Measurements from ENCODE around the gene MAL.

The MAL gene

DNA sequence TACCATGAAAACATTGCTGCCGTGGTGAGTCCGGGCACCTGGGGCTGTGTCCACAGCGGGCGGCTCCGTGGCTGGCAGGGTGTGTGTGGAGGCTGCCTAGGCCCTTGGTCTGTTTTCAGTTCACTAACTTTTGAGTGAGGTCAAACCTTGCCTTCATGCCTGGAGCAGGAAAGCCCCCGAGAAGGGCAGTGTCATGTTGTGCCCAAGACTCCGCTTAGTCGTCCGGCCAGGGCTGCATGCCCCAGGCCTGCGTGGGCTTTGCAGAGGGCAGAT, 24.1 kb downstream of the MAL start:
- no peak for DNase-seq (ENCODE audit: low spot score)

DNA sequence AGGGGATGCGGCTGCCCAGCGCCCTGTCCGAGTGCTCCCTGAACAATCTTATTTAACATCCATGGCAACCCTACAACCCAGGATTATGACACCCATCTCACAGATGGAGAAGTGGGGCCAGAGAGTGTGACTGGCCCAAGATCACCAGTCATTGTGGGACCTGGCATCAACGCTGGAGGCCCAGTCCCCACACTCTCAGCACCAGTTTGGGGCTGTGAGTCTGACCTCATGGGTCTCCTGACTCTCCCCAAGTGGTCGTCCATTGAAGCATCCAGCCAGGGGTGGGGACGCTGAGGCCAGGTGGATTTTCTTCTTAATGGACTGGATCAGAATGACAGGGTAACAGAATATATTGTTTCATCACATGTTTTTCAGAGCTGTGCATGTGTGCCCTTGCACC, 24.5 kb downstream of the MAL start:
- DNase-seq (ENCODE audit: low spot score) = no peak

DNA sequence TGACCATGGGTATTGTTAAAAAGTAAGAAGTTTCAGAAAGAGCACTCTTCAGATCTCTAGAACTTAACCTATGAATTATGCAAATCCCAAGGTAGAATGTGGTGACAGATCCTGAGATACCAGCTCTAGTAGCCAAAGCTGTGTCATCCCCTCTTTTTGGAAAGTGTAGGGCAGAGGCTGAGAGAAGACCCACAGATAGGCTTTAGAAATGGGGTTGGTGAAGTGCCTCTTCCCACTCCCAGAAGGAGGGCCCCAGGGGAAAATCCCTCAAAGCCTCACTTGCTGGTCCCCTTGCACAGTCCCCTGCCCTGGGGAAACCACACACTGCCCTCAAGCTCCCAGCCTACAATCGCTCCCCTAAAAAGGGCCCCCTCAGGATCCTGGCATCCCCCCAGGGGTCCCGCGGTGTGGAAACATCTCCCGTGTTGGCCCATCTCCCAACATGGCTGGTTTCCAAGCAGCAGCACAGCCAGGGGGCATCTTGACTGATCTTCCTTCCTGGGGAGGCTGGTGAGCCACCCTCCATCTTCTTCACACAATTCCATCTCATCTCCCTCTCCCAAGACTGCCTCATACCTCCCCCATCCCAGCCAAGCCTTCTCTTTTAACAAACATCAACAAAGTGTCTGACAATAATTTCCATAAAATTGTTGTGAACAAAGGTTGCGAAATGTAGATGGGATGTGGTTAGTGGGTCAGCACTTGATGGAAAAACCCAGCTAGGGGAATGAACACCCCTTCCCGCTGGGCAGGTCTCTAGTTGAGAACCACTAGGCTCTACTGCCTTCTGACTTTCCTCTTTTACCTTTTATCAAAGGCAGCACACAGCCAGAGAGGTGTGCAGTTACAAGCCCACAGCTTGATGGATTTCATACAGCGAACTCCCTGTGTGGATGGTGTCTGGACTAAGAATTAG, 25.1 kb downstream of the MAL start:
- DNase-seq (ENCODE audit: low spot score) = no peak

DNA sequence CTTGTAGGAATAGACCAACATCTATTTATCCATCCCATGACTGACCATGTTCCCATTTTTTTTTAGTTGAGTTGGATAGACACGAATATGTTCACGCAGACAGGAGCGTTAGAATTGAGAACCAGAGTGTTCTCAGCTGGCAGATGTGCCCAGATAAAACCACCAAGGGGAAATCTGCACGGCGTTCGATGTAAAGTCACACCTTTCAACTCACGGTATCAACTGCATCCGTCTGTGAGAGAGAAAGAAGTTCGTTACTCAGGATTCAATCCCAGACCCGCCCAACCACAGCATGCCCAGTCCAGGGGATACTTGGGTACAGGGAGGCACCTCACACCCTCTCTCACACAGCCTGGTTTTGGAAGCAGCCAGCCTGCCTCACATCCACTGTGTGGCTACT, 26.1 kb downstream of the MAL start:
- no peak for DNase-seq (ENCODE audit: low spot score)

DNA sequence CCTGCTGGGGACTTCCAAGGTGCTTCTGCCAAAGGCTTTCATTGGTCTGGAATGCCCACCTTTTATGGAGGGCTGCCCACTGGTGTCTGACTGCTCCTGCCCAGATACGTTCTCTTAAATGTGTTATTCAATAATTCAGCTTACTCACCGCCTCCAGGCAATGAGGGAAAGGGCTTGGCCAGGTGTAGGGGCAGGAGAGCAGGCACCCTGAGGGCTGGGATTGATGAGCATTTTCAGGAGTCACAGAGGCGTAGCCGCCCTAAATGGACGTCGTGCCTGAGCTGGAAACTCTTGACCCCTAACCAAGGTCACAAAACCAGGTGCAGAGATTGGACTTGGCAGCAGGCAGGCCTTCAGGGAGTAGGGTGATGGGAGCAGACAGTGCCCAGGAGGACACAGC, 26.8 kb downstream of the MAL start:
- DNase-seq (ENCODE audit: low spot score) = no peak

DNA sequence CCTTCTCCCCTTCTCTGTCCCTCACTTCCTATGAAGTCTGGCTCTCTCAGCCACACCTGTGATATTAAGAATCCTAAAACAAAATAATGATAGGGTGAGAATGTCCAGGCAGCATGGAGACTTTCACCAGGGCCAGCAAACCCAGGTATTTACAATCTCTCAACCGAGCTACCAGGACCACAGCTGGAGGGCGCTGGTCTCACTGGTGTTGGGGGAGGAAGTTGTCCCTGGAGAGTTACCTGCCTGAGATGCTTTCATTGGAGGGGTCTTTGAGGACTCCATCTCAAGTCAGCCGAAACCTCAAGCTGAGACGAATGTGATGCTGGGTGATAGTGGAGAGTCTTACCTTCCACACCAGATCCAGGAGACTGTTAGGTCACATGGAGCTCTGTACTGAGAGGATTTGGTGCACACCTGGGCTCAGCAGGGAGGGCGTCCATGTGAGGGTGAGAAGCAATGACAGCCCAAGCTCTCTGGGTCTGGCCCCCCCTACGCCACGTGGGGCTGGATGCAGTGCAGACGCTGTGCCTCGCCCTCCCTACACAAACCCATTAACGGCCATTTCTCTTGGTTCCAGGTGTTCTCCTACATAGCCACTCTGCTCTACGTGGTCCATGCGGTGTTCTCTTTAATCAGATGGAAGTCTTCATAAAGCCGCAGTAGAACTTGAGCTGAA, 27.4 kb downstream of the MAL start:
- no peak for DNase-seq (ENCODE audit: low spot score)

DNA sequence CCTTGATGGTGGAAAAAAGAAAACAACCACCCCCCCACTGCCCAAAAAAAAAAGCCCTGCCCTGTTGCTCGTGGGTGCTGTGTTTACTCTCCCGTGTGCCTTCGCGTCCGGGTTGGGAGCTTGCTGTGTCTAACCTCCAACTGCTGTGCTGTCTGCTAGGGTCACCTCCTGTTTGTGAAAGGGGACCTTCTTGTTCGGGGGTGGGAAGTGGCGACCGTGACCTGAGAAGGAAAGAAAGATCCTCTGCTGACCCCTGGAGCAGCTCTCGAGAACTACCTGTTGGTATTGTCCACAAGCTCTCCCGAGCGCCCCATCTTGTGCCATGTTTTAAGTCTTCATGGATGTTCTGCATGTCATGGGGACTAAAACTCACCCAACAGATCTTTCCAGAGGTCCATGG, 28.0 kb downstream of the MAL start:
- no peak for DNase-seq (ENCODE audit: low spot score)

DNA sequence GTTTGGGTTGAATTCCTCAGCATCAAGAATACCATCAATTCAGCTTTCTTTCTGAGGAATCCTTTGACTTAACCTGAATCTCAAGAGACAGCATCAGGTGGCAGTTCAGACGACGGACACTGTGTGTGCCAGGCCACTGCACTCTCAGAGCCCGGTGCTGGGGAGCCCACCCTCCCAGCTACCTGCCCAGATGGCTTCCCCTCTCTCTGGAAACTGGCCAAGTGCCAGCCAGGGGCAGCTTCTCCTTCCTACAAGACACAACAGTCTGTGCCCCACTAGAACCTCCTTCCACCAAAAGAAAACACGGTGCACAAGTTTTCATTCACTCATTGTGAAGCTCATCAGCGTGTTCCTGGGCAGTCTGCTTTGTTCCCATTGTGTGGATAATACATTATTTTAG, 28.5 kb downstream of the MAL start:
- no peak for DNase-seq (ENCODE audit: low spot score)

DNA sequence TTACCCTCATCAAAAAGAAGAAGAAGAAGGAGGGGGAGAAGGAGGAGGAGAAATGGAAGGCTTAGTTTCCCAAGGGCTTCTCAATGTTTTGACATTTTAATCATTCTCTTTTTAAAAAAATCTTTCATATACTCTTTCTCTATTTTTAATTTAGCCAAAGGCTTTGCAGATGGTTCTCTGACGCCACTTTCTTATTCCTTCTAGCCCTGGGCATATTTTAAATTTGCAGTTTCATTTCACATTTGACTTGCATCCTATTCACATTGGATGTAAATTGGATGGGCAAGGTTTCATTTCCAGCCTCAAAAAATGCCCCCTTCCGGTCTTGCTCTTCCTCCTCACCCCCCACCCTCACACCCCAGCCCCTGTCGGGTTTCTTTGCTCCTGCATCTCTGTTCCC, 29.8 kb downstream of the MAL start:
- no peak for DNase-seq (ENCODE audit: low spot score)

DNA sequence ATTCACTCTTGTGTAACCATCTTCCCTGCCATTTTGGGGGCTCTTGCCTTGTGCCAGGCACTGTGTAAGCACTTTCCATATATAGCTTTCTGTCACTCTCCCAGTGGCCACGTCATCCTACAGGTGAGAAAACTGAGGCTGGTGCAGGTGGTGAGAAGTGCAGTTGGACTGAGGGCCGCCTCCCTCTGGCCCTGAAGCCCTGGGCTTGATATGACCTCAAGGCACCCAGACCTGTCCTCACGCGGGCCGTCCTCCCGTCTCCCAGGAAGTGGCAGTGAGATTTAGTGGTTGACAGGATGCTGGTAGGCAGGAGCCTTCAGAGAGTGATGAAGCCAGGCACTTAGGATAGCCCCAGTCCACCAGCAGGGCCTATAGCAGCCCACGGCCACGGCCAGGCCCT, 30.5 kb downstream of the MAL start:
- DNase-seq (ENCODE audit: low spot score) = no peak

DNA sequence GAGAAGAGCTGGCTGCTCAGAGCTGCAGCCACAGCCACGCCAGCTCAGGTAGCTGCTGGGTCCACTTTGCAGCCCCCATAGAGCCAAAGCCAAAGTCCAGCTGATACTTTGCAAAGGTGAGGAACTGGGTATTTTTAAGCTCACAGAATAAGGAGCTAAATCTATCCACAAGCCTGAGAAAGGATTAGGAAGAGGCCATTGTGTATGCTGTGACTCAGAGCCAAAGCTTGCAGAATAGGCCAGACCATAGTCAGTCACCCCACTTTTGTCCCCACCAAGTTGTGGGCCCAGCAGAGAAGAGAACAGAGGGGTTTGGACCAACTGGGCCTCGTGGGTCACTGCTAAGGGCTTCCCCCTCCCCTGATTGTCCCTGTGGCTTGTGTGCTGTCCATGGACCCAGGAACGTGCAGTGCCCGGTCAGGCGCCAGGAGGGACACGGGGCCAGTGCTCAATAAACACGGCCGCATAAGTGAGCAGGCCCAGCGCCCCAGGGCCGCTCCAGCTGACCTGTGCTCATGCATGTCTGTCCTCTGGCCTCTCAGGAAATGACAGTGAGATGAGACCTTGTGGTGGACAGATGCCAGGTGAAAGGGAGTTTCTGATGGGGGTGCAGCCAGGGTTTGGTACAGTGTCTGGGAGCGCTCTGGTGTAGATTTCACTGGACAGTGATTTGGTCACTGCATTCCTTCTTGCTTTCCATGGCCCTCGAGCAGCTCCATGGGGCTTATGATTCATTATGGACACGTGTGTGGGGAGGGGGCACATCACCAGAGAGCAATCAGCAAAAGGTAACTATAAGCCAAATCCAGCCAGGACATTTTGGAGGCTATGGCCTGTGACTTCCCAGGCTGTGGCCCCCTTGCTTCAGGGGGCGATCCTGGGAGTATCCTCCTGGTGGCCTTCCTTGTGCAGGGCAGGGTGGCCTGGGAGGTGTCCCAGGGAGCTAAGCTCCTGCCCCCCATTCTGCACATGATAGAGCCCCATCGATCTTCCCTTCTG, 31.3 kb downstream of the MAL start:
- DNase-seq (ENCODE audit: low spot score) = peak; percentile 28

DNA sequence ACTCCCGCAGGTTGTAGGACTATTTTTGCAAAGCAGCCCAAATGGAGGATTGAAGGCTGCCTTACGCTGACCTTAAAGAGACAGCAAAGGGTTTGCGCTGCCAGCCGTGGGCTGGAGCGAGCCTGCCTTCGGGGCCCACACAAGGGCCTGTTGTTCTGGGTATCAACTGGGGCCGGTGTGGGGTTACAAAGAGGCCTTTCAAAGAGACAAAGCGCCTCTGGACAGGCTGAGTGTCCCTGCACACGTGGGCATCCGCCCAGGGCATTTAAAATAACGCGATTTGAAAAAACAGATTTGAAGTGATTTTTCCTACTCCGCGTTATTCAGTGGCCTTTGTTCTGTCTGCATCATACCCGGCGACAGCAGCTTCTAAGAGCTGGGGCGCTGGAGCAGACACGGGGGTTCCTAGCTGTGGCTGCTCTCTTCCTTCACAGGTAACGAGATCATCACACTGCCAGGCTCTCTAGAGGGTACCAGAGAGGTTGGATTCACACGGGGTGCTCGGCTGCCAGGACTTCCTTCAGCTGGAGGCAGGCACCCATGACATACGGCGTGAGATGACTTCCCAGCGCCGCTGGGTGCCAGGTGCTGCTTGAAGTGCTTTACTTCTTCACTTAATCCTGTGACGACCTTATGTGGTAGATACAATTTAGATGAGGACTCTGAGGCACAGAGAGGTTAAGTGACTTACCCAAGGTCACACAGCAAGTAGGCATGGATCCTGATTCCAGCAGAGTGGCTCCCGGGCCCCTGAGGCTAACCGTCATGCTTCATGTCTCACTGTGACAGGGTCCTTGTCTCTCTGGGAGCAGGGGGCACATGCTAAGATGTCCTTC, 32.2 kb downstream of the MAL start:
- no peak for DNase-seq (ENCODE audit: low spot score)

DNA sequence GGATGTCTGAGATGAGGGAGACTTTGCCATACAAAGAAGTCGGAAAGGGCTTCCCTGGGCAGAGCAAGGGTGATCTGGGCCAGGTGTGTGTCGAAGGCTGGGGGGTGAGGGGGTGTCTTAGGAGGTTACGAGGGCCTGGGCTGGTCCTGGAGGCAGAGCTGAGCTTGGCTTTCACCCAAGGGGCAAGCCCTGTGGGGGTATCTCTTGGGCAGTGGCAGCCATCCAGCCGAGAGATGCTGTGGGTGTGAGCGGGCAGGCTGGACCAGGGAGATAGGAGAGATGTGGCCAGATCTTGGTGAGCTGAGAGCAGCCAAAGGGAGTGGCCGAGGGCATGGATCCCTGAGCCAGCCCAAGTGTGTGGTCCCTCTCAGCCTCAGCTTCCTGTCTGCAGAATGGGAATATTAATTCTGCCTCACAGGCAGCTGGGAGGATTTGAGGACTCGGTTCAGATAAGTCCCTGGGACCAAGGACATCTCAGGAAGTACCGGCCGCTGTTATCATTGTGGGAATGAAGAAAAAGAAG, 33.0 kb downstream of the MAL start:
- no peak for DNase-seq (ENCODE audit: low spot score)

DNA sequence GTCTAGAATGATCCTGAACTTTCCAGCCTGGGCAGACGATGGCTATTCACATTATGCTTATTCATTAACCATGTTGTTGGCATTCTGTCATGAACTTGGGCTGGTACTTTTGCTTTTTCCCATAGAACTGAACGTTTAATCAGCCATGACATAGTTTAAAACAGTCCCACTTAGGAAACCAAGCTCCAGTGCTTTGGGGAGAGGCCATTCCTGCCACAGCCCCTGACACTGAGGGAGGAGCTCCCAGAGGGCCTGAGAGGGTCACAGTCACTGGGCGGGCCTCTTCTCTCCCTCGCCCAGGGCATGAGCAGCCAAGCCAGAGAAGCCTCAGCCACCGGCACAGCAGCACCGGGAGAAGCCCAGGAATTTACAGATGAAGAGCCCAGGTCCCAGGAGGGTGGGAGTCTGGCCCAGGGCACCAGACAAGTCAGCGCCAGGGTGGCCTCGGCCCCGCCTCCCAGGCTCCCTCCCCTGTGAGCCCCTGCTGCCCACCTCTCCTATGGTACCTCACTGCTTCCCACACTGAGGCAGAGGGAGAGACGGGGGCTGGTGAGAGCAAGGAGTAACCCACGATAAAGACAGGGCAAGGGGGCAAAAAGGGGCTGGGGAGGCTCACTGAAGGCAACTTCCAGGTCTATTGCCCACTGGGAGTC, 33.6 kb downstream of the MAL start:
- DNase-seq (ENCODE audit: low spot score) = no peak

DNA sequence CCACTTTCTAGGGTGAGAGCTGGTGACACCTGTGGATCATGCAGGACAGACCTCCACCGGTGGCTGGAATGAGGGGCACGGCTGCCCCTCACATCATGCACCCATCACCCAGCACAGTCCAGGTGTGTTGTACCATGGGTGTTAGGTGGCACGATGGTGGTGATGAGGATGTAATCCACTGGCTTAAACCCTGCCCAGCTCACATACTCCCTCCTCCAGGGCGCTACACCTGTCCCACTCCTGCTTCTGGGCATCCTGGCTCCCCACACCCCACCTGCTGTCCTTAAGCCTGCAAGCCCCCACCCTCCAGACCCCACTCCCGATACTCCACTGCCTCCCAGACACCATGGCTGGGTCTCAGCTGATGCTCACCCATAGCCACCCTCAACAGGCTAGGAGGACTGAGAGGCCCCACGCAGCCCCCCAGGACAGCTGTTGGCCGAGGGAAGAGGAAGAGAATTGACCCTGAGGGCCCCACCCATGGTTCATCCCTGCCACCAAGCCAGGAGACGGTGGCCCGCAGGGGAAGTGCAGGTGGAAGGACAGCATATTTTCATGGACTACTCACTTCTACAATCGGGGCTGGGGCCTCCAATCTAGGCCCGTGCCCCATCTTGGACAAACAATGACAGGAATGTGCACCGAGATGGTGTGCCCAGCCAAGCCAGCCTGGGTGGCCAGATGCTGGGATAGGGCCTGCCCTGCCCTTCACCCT, 34.3 kb downstream of the MAL start:
- no peak for DNase-seq (ENCODE audit: low spot score)

DNA sequence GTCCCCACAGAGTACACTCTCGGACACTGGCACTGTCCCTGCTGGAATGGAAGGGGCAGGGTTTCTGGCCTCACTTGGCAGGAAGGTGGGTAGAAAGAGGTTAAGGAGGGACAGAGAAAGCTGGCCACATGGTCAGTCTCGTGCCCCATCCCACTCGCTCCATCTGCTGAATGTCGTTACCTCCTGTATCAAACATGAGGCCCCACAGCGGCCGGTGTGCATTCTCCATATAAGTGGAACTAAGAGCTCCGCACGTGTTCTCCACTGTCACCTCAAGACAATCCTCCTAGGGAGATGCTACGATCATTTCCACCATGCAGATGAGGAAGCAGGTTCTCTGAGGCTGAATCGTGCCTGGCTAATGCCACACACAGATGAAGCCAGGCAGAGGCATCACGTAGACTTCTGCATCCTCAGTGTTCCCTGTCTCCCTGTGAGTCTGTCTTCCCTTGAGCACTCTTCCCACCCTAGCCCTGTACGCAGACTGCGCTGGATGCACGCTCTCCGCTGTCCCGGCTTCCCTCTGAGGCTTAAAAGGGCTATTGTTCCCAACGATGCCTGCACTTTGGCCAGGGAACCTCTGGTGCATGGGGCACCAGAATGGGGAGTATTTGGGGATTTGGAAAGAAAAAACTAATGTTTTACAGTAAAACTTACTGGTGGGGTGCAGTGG, 35.1 kb downstream of the MAL start:
- DNase-seq (ENCODE audit: low spot score) = no peak

DNA sequence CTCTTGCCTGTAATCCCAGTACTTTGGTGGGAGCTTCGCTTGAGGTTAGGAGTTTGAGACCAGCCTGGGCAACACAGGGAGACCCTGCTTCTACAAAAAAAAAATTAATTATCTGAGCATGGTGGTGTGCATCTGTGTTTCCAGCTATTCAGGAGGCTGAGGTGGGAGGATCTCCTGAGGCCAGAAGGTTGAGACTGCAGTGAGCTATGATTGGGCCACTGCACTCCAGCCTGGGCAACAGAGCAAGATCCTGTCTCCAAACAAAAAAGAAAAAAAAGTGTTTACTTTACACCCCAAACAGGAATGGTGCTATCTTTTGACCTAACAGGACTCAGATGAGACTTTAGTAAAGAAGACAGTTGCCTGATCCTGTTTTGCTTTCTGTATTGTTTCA, 35.6 kb downstream of the MAL start:
- DNase-seq (ENCODE audit: low spot score) = no peak

DNA sequence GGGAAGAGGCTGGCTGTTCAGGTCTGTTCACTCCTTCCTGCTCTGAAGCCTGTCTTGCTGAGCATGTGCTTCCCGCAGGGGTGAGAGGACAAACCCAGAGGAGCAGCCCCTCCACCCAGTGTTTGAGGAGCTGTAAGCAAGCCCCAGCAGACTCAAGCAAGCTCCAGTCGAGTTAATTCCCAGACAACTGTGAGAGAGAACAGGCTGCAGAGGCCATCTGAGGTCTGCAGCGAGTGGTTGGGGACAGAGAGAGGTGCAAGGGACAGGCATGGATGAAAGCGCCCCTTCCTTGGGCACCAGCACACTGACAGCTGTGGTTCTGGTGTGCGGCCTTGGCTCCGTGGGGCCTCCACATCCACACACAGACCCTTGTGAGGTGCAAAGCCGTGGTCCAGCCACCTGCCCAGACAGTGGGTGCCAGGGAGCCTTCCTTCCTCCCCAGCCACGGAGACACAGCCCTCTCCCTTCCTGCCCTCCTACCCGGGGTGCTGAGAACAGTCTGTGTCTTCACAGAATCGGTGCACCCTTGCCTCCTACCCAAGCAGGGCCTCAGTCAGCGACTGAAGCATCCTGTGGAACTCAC, 36.2 kb downstream of the MAL start:
- DNase-seq (ENCODE audit: low spot score) = no peak
